GM12878 (cell line): Measurements from ENCODE around the gene APOA5. TPM values are rescaled to one million over a fixed set of nuclear protein-coding genes. Genes with fewer than 3 reads are reported as not detected.
A peak's percentile ranks its signal among the peaks of the same experiment; 100 is the strongest.

Source experiments
- ATAC-seq: fragments of 200-7000 bp; cut with Tn5 transposase; 3 replicates; pipeline ENCODE4 v1.9.1; 2020; ENCODE audit warnings: mild to moderate bottlenecking, moderate library complexity
- BruUV-seq: library from RNA; stranded (reverse); fragments of 400-500 nt; replicated peaks from 2 replicates; lab custom pipeline; 2021; lab: Mats Ljungman, UMichigan
- CTCF ChIA-PET: fragments of 300-600 bp; sonication (Branson Sonifier 250); formaldehyde crosslinking; extraction: SDS; loops from one replicate; lab custom pipeline; 2021; ENCODE audit warnings: inconsistent platforms; lab: Yijun Ruan, JAX
- POLR2A ChIA-PET: fragments of 350-600 bp; formaldehyde crosslinking; extraction: SDS; loops from one replicate; lab custom pipeline; 2021; ENCODE audit warnings: inconsistent platforms; lab: Charles Lee
- RAD21 ChIA-PET: fragments of 300-600 bp; sonication (Branson Sonifier 250); formaldehyde crosslinking; loops from one replicate; lab custom pipeline; 2023; ENCODE audit warnings: antibody characterized with exemption; ENCODE audit not compliant: unreplicated experiment; lab: Charles Lee
- SMC1A ChIA-PET: fragments of 300-600 bp; sonication (Branson Sonifier 250); formaldehyde crosslinking; loops from one replicate; lab custom pipeline; 2023; ENCODE audit not compliant: unreplicated experiment, uncharacterized antibody; lab: Charles Lee
- DNase-seq: peaks from one replicate; pipeline ENCODE4 v3.0.0-alpha.2; 2011; ENCODE audit warnings: low read depth, low spot score
- FAIRE-seq: peaks from 3 replicates; lab custom pipeline; 2011; peaks lifted over from hg19 to GRCh38; lab: Jason Lieb, UNC
- H2AFZ ChIP-seq: 2 replicates; pipeline ENCODE4 v1.6.0; 2011; ENCODE audit warnings: low read depth, low read length, control low read depth; ENCODE audit not compliant: control insufficient read depth
- H3K27ac ChIP-seq: 2 replicates; pipeline ENCODE4 v1.5.1; 2011; ENCODE audit warnings: control low read depth; ENCODE audit not compliant: control insufficient read depth, insufficient read depth
- H3K27me3 ChIP-seq, 2 experiments: replicated peaks in 1 of 2; 2 replicates each; pipeline versions ENCODE4 v1.6.0 to v1.6.1; 2011; ENCODE audit warnings: low read length in 1 of 2; ENCODE audit not compliant: control insufficient read depth in 2 of 2, insufficient read depth in 2 of 2
- H3K36me3 ChIP-seq, 2 experiments: 2 replicates each; pipeline ENCODE4 v1.5.1; 2011; ENCODE audit warnings: low read length in 1 of 2; ENCODE audit not compliant: control insufficient read depth in 2 of 2, insufficient read depth in 2 of 2
- H3K4me1 ChIP-seq: 2 replicates; pipeline ENCODE4 v1.6.1; 2011; ENCODE audit warnings: mild to moderate bottlenecking, low read length, moderate library complexity, mixed read lengths; ENCODE audit not compliant: control insufficient read depth, insufficient read depth
- H3K4me2 ChIP-seq: 2 replicates; pipeline ENCODE4 v1.6.0; 2011; ENCODE audit warnings: control low read depth; ENCODE audit not compliant: control insufficient read depth, insufficient read depth
- H3K4me3 ChIP-seq: fragments of 200-600 bp; sonication (generic); 2 replicates; pipeline ENCODE4 v1.5.1; 2016
- H3K79me2 ChIP-seq: 2 replicates; pipeline ENCODE4 v1.6.0; 2011; ENCODE audit warnings: low read length; ENCODE audit not compliant: control insufficient read depth, insufficient read depth
- H3K9ac ChIP-seq: 2 replicates; pipeline ENCODE4 v1.8.0; 2011; ENCODE audit warnings: low read length, control low read depth, mixed read lengths; ENCODE audit not compliant: control insufficient read depth, insufficient read depth
- H3K9me3 ChIP-seq: replicated peaks from 3 replicates; pipeline ENCODE4 v1.5.1; 2011; ENCODE audit warnings: mild to moderate bottlenecking, low read length; ENCODE audit not compliant: control insufficient read depth, insufficient read depth
- H4K20me1 ChIP-seq: 2 replicates; pipeline ENCODE4 v1.6.0; 2011; ENCODE audit not compliant: control insufficient read depth, insufficient read depth
- BACH1 ChIP-seq: fragments of 450-650 bp; IDR thresholded peaks from 2 replicates; pipeline ENCODE4 v1.6.1; 2017; ENCODE audit warnings: mild to moderate bottlenecking, borderline replicate concordance
- BCL11A ChIP-seq: IDR thresholded peaks from 2 replicates; pipeline ENCODE4 v1.6.1; 2011; ENCODE audit warnings: low read depth, low read length
- FOXM1 ChIP-seq: IDR thresholded peaks from 2 replicates; pipeline ENCODE4 v1.6.1; 2012; ENCODE audit warnings: low read depth, mild to moderate bottlenecking, inconsistent platforms, low read length, moderate library complexity
- JUND ChIP-seq: IDR thresholded peaks from 2 replicates; pipeline ENCODE4 v1.6.1; 2012; ENCODE audit warnings: low read depth, mild to moderate bottlenecking, low read length, improper control_type of control experiment, moderate library complexity
- SMAD5 ChIP-seq: IDR thresholded peaks from 2 replicates; pipeline ENCODE4 v1.6.1; 2016; ENCODE audit warnings: antibody characterized with exemption, low read depth
- ZNF24 ChIP-seq: fragments of 450-650 bp; IDR thresholded peaks from 2 replicates; pipeline ENCODE4 v1.6.1; 2017; ENCODE audit warnings: antibody characterized with exemption, mild to moderate bottlenecking
- WGBS: methylation state at CpG from one replicate; pipeline ENCODE4 v1.1.6; 2016; ENCODE audit warnings: low lambda C conversion rate; ENCODE audit not compliant: insufficient replicate concordance, insufficient coverage; ENCODE audit errors: missing lambda C conversion rate; 5-methylcytosine and 5-hydroxymethylcytosine counted together
- in situ Hi-C: fragments of 300-500 bp; cut with MboI; formaldehyde crosslinking; loops from 9 replicates; pipeline ENCODE4 v1.14.3; 2018; ENCODE audit warnings: mixed read lengths
- intact Hi-C: fragments of 100-400 bp; cut with micrococcal nuclease; formaldehyde crosslinking; loops from one replicate; pipeline ENCODE4 v1.14.2; 2022; ENCODE audit not compliant: unreplicated experiment
- polyA plus RNA-seq, 11 experiments: library from polyadenylated mRNA; depleted of rRNA in 4 of 11; unstranded in 6 of 11; stranded (reverse) in 5 of 11; fragments of >200 nt; fragmentation: Nextera tagmentation in 4 of 11; fragmentation: Illumina TruSeq in 1 of 11; extraction: Ambion mirVana in 4 of 11; extraction: Trizol in 1 of 11; gene quantifications; 1 replicate in 1 of 11; 2 replicates in 10 of 11; pipeline versions ENCODE4 v1.2.1 to v1.2.3, GENCODE V29; 2011 to 2016; ENCODE audit warnings: inconsistent platforms in 2 of 11, missing spikeins in 2 of 11, low read depth in 1 of 11
- total RNA-seq, 4 experiments: library from RNA; depleted of rRNA in 3 of 4; stranded (reverse); fragments of >200 nt in 3 of 4; fragmentation: Illumina TruSeq in 1 of 4; extraction: Trizol in 1 of 4; gene quantifications; 2 replicates each; pipeline versions ENCODE4 v1.2.1 to v1.2.3, GENCODE V29; 2013 to 2021

The APOA5 gene
- total and polyA plus RNA-seq, 10 of the 15 experiments (the other 5 are each of a cell fraction or from before 2014, with no cell fraction given), result 0.15 TPM; not detected in 9

DNA sequence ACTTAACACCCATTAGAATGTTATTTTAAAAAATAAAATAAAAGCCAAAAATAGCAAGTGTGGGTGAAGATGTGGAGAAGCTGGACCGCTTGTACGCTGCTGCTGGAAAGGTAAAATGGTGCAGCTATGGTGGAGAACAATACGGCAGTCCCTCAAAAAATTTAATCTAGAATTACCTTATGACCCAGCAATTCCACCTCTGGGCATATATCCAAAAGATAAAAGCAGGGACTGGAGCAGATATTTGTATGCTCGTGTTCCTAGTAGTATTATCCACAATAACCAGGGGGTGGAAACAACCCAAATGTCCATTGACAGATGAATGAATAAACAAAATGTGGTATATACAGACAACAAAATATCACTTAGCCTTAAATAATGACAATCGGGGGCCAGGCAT, 6.1 kb upstream of the APOA5 start:
- DNase-seq (no peak), ATAC-seq (no peak), FAIRE-seq (no peak)
- in situ Hi-C loops, result no loop called here
- ChIA-PET SMC1A (no interaction called here), RAD21 (no interaction called here), CTCF (no interaction called here), POLR2A (interaction anchor here (1.5 kb wide), 1 partner anchor 9 kb away, joined by 3 read pairs; no protein-coding TSS in a partner anchor)
- Histone ChIP-seq H3K27ac (no peak overlapping the region), H3K4me1 (no peaks in the 10 kb centered on the region), H3K9me3 (no peaks in the 10 kb centered on the region), H4K20me1 (no peaks in the 10 kb centered on the region), H3K4me2 (no peak overlapping the region), H3K79me2 (no peaks in the 10 kb centered on the region), H3K9ac (no peak overlapping the region), H2AFZ (no peak overlapping the region), H3K4me3 (no peak overlapping the region), H3K27me3 (no peaks in the 10 kb centered on the region; a peak in 1 of 4 replicates), H3K36me3 (no peaks in the 10 kb centered on the region)
- no TSS peak for BruUV-seq
- TF ChIP-seq JUND, result no peak
- no peak for TF ChIP-seq FOXM1
- no peak for TF ChIP-seq BCL11A
- TF ChIP-seq ZNF24, result no peak
- no peak for TF ChIP-seq BACH1
- 83% methylated on average over 5 of the region's 5 CpGs for WGBS
- intact Hi-C loops, result no loop called here

DNA sequence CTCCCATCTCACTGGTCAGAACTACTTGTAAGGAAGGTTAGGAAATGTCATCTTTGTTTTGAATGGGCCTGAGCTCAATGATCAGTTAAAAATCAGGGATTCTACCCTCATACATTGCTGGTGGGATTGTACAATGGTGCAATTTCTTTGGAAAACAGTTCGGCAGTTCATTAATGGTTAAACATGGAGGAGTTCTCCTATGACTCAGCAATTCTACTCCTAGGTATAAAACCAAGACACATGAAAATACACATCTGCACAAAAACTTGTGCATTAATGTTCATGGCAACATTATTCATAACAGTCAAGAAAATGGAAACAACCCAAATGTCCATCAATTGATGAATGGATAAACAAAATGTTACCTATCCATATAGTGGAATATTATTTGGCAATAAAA, 4.9 kb upstream of the APOA5 start:
- H3K4me2 ChIP-seq, result no peak overlapping the region
- TF ChIP-seq BACH1 (peak; percentile 17; the same call in 1 of the 2 replicates), SMAD5 (no peak)
- H3K27me3 ChIP-seq, result no peaks in the 10 kb centered on the region; a peak in 1 of 4 replicates
- H3K4me3 ChIP-seq, result no peak overlapping the region
- no peak overlapping the region for H2AFZ ChIP-seq
- SMC1A ChIA-PET, result interaction anchor here (1.6 kb wide), 1 partner anchor 303 kb away, joined by 3 read pairs; no protein-coding TSS in a partner anchor
- H4K20me1 ChIP-seq, result no peaks in the 10 kb centered on the region
- no peak overlapping the region for H3K9ac ChIP-seq
- FAIRE-seq (no peak), DNase-seq (no peak), ATAC-seq (no peak)
- intact Hi-C loops (no loop called here), in situ Hi-C loops (no loop called here)
- H3K27ac ChIP-seq, result no peak overlapping the region
- H3K9me3 ChIP-seq, result no peaks in the 10 kb centered on the region
- no TSS peak for BruUV-seq
- whole genome bisulfite sequencing, result 33% methylated on average over 1 of the region's 1 CpG
- H3K4me1 ChIP-seq, result no peaks in the 10 kb centered on the region
- H3K36me3 ChIP-seq, result no peaks in the 10 kb centered on the region
- CTCF ChIA-PET, result interaction anchor here (0.7 to 10.9 kb wide), 2 partner anchors 38 to 330 kb away, joined by 3 to 183 read pairs; partner anchors contain the start of gene APOA1
- RAD21 ChIA-PET, result interaction anchor here (1.1 kb wide), 1 partner anchor 57 kb away, joined by 3 read pairs; no protein-coding TSS in a partner anchor
- POLR2A ChIA-PET, result interaction anchor here (0.7 kb wide), 1 partner anchor 60 kb away, joined by 3 read pairs; no protein-coding TSS in a partner anchor
- no peaks in the 10 kb centered on the region for H3K79me2 ChIP-seq
